Endothelial cell of umbilical vein (primary cell): ENCODE data around the gene CCR9. TPM values are rescaled to one million over a fixed set of nuclear protein-coding genes. Genes with fewer than 3 reads are reported as not detected.

Experiments used
- BruUV-seq: library from RNA; stranded (reverse); fragments of 400-500 nt; replicated peaks from 2 replicates; lab custom pipeline; 2021; lab: Mats Ljungman, UMichigan
- CTCF ChIA-PET: fragments of 300-600, 350-600 bp; sonication (Branson Sonifier 250); formaldehyde crosslinking; loops from one replicate; lab custom pipeline; 2021; ENCODE audit warnings: antibody characterized with exemption, inconsistent platforms; lab: Charles Lee
- POLR2A ChIA-PET: fragments of 300-600, 350-600 bp; sonication (Branson Sonifier 250); formaldehyde crosslinking; loops from one replicate; lab custom pipeline; 2021; ENCODE audit warnings: antibody characterized with exemption, inconsistent platforms; lab: Charles Lee
- DNase-seq: peaks from one replicate; pipeline ENCODE4 v3.0.0-alpha.2; 2011; ENCODE audit warnings: low read depth, low spot score
- FAIRE-seq: peaks from 2 replicates; lab custom pipeline; 2011; peaks lifted over from hg19 to GRCh38; lab: Jason Lieb, UNC
- H2AFZ ChIP-seq: 2 replicates; pipeline ENCODE4 v1.6.0; 2012; ENCODE audit warnings: low read depth, low read length, control low read depth, inconsistent platforms
- H3K27ac ChIP-seq: 2 replicates; pipeline ENCODE4 v1.5.1; 2011; ENCODE audit warnings: low read depth, mild to moderate bottlenecking, control low read depth, low read length, moderate library complexity; ENCODE audit not compliant: insufficient read depth
- H3K27me3 ChIP-seq, 2 experiments: 2 replicates each; pipeline versions ENCODE4 v1.6.0 to v1.6.1; 2011; ENCODE audit warnings: low read length in 2 of 2, mixed read lengths in 1 of 2; ENCODE audit not compliant: control insufficient read depth in 2 of 2, insufficient read depth in 2 of 2
- H3K36me3 ChIP-seq, 2 experiments: 2 replicates in 1 of 2; 3 replicates in 1 of 2; pipeline ENCODE4 v1.5.1; 2011; ENCODE audit warnings: low read length in 2 of 2, mild to moderate bottlenecking in 1 of 2, moderate library complexity in 1 of 2; ENCODE audit not compliant: control insufficient read depth in 2 of 2, insufficient read depth in 2 of 2; ENCODE audit errors: extremely low read depth in 1 of 2
- H3K4me1 ChIP-seq: 3 replicates; pipeline ENCODE4 v1.5.1; 2011; ENCODE audit warnings: mild to moderate bottlenecking, low read length; ENCODE audit not compliant: control insufficient read depth, insufficient read depth; ENCODE audit errors: extremely low read depth
- H3K4me2 ChIP-seq: 2 replicates; pipeline ENCODE4 v1.6.1; 2011; ENCODE audit warnings: low read length, control low read depth, mixed read lengths; ENCODE audit not compliant: insufficient read depth
- H3K4me3 ChIP-seq, 3 experiments: fragments of 200-600 bp in 1 of 3; sonication (generic), shearing (Covaris generic) in 1 of 3; replicated peaks in 1 of 3; 2 replicates each; pipeline ENCODE4 v1.5.1; 2011 to 2016; ENCODE audit warnings: control low read depth in 3 of 3, low read length in 3 of 3, mild to moderate bottlenecking in 2 of 3, inconsistent platforms in 1 of 3, low read depth in 1 of 3, moderate library complexity in 1 of 3; ENCODE audit not compliant: insufficient read depth in 1 of 3
- H3K79me2 ChIP-seq: 2 replicates; pipeline ENCODE4 v1.6.0; 2012; ENCODE audit warnings: low read length, inconsistent platforms; ENCODE audit not compliant: control insufficient read depth, insufficient read depth
- H3K9ac ChIP-seq: replicated peaks from 2 replicates; pipeline ENCODE3; 2011; ENCODE audit warnings: low read length, control low read depth; ENCODE audit not compliant: insufficient read depth; ENCODE audit errors: extremely low read depth
- H3K9me1 ChIP-seq: replicated peaks from 3 replicates; pipeline ENCODE4 v1.6.0; 2011; ENCODE audit warnings: mild to moderate bottlenecking, low read length; ENCODE audit not compliant: control insufficient read depth, insufficient read depth; ENCODE audit errors: extremely low read depth
- H3K9me3 ChIP-seq: replicated peaks from 2 replicates; pipeline ENCODE4 v1.5.1; 2012; ENCODE audit warnings: low read length, inconsistent platforms; ENCODE audit not compliant: control insufficient read depth, insufficient read depth
- H4K20me1 ChIP-seq: replicated peaks from 2 replicates; pipeline ENCODE3; 2011; ENCODE audit warnings: mild to moderate bottlenecking, low read length; ENCODE audit not compliant: control insufficient read depth, insufficient read depth; ENCODE audit errors: extremely low read depth
- CTCF ChIP-seq, 2 donors: IDR thresholded peaks; 1 replicate in 1 of 2; 2 replicates in 1 of 2; pipeline ENCODE4 v1.5.1; 2011; ENCODE audit warnings: low read length in 2 of 2, mild to moderate bottlenecking in 2 of 2, moderate library complexity in 2 of 2, control low read depth in 1 of 2, inconsistent platforms in 1 of 2, low read depth in 1 of 2; ENCODE audit not compliant: insufficient read depth in 1 of 2; ENCODE audit errors: extremely low read depth in 1 of 2
- EZH2 ChIP-seq: IDR thresholded peaks from 2 replicates; pipeline ENCODE4 v1.6.1; 2012; ENCODE audit warnings: borderline replicate concordance, low read depth, mild to moderate bottlenecking, moderate library complexity, low read length, inconsistent platforms; ENCODE audit not compliant: severe bottlenecking
- FOS ChIP-seq: IDR thresholded peaks from 2 replicates; pipeline ENCODE4 v1.6.1; 2011; ENCODE audit warnings: mild to moderate bottlenecking, low read length, moderate library complexity, borderline replicate concordance; ENCODE audit not compliant: insufficient read depth
- GATA2 ChIP-seq: IDR thresholded peaks from 2 replicates; pipeline ENCODE4 v1.7.0; 2011; ENCODE audit warnings: low read depth, mild to moderate bottlenecking, moderate library complexity, mixed read lengths, low read length; ENCODE audit not compliant: insufficient read length, insufficient read depth
- JUN ChIP-seq: IDR thresholded peaks from 2 replicates; pipeline ENCODE4 v1.6.1; 2011; ENCODE audit warnings: borderline replicate concordance, low read depth; ENCODE audit not compliant: insufficient read length, insufficient read depth
- MAX ChIP-seq: IDR thresholded peaks from 2 replicates; pipeline ENCODE4 v1.6.1; 2011; ENCODE audit not compliant: insufficient read depth, insufficient read length
- MYC ChIP-seq: IDR thresholded peaks from one replicate; pipeline ENCODE4 v1.6.1; 2011; ENCODE audit warnings: mild to moderate bottlenecking, low read depth, low read length
- POLR2A ChIP-seq: IDR thresholded peaks from 2 replicates; pipeline ENCODE4 v1.6.1; 2012; ENCODE audit warnings: low read depth, mild to moderate bottlenecking, control low read depth, low read length
- POLR2AphosphoS5 ChIP-seq: IDR thresholded peaks from 2 replicates; pipeline ENCODE4 v1.6.1; 2012; ENCODE audit warnings: low read depth, mild to moderate bottlenecking, control low read depth, low read length, moderate library complexity; ENCODE audit not compliant: insufficient read depth
- dilution Hi-C: fragments of 300-500 bp; cut with MboI; formaldehyde crosslinking; loops from one replicate; pipeline ENCODE4 v1.15.0; 2019; ENCODE audit warnings: low sequenced_read_pairs; ENCODE audit not compliant: extremely low pct_ligation_motif_present
- intact Hi-C: fragments of 100-400 bp; cut with micrococcal nuclease; formaldehyde crosslinking; loops from one replicate; pipeline ENCODE4 v1.10.0; 2022
- polyA plus RNA-seq, 4 experiments: library from polyadenylated mRNA; depleted of rRNA in 3 of 4; stranded (reverse) in 3 of 4; unstranded in 1 of 4; fragments of >200 nt; gene quantifications; 2 replicates each; pipeline versions ENCODE4 v1.2.1 to v1.2.3, GENCODE V29; 2011 to 2012; ENCODE audit warnings: missing spikeins in 1 of 4
- total RNA-seq: library from RNA; stranded (reverse); gene quantifications from 2 replicates; pipeline ENCODE4 v1.2.3, GENCODE V29; 2021

The CCR9 gene
- total and polyA plus RNA-seq, 2 donors (not counting 3 experiments of a cell fraction or from before 2014, with no cell fraction given), result not detected

GRCh38 chr3:45874677-45875346, 11.5 kb upstream of the CCR9 start:
- Histone ChIP-seq H3K4me1 (no peaks in the 10 kb centered on the region), H2AFZ (no peak overlapping the region), H3K9me3 (no peaks in the 10 kb centered on the region), H3K9ac (no peak overlapping the region), H3K9me1 (no peaks in the 10 kb centered on the region), H4K20me1 (no peaks in the 10 kb centered on the region), H3K36me3 (no peaks in the 10 kb centered on the region), H3K27ac (no peak overlapping the region), H3K79me2 (no peaks in the 10 kb centered on the region), H3K27me3 (peaks cover 5 to 8% of the 10 kb centered on the region in 2 experiments), H3K4me3 (no peak overlapping the region), H3K4me2 (no peak overlapping the region)
- FAIRE-seq (no peak), DNase-seq (no peak)
- dilution Hi-C loops (no loop called here), intact Hi-C loops (no loop called here)
- POLR2A ChIA-PET, result no interaction called here
- TF ChIP-seq MYC (no peak), EZH2 (no peak), GATA2 (no peak), POLR2AphosphoS5 (no peak), POLR2A (no peak), MAX (no peak), CTCF (IDR thresholded peaks at IDR 0.05; ENCODE audit: extremely low read depth in 1 of 2, insufficient read depth in 1 of 2, low read depth in 1 of 2, low read length in 2 of 2) (no peak), FOS (no peak), JUN (no peak)
- CTCF ChIA-PET, result interaction anchor here (0.7 kb wide), 1 partner anchor 11 kb away, joined by 3 read pairs; the partner anchor contains the start of gene CCR9
- BruUV-seq, result no TSS peak
